T-helper 2 cell (primary cell): Measurements from ENCODE around the gene FRMD4A.
"Not testable (repeated sequence)": the region's sequence is repeated elsewhere in the genome, so short reads cannot be mapped to it uniquely, and the experiment has no call there.

ENCODE experiments used
- DNase-seq, 5 experiments: peaks; one replicate each; pipeline versions ENCODE4 v3.0.0 to v3.0.0-alpha.2; 2012 to 2022

Gene FRMD4A

GRCh38 chr10:13942035-13942434 lies 388.7 kb downstream of the FRMD4A start:
- DNase-seq = no peak

GRCh38 chr10:13939391-13939790 lies 391.3 kb downstream of the FRMD4A start:
- no peak for DNase-seq

- no peak for DNase-seq
Observed at GRCh38 chr10:13938950-13939349, 391.8 kb downstream of the FRMD4A start.

DNA sequence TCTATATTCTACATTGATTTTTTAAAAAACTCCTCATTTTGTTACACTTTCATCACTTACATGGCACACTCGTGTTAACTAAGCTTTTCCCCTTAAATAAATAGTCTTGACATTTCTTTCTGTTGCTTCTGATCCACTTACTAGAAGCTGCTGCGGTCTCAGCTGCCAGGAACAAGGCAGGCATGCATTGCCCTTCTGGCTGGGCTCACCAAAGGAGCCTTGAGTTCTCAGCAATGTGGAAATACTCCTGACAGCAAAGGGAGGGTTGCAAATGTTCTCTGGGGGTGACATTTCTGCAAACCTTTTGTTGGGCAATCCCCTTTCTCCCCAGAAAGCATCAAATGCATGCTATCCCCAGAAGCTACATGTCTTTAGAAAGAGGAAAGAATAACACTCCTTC lies 393.9 kb downstream of the FRMD4A start:
- no peak for DNase-seq

DNA sequence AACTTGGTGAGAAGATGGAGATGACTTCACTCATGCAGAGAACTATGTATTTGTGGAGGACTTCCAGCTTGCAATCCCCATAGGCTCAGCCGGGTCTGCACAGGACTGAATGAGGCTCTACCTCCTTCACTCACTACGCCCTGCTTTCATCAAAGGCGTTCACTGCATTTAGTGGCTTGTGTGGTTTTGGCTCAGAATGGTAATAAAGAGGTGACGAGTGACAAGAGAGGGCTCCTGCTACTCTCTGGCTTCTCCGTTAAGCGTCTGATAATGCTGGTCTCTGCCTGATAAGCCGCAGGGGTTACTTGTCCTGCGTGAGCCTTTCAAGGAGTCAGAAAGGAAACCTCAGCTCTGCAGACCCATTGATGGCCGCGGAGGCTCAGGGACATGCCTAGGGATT lies 400.6 kb downstream of the FRMD4A start:
- DNase-seq = peak in 2 of 5 experiments; percentile 21 to 24

DNA sequence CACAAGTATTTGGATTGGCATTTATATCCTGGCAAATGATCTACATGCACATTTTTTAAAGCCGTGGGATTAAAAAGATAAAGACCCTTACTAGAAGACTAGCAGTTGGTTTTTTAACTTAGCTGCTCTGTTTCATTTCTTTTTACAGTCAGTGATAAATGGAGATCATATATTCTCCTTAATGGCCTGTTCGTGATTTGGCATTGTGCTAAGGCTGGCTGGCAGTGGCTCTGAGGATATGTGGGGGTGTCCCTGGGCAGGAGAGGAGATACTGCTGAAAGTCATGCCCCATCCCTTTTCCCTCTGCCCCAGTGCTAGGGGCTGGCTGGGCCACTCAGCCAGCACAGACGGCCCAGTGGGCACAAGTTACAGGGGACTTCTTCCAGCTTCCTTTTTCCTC lies 402.3 kb downstream of the FRMD4A start:
- DNase-seq = no peak

- no peak for DNase-seq
Observed at GRCh38 chr10:13925971-13926780, 404.5 kb downstream of the FRMD4A start.

GRCh38 chr10:13924040-13924725 lies 406.5 kb downstream of the FRMD4A start:
- no peak for DNase-seq

DNA sequence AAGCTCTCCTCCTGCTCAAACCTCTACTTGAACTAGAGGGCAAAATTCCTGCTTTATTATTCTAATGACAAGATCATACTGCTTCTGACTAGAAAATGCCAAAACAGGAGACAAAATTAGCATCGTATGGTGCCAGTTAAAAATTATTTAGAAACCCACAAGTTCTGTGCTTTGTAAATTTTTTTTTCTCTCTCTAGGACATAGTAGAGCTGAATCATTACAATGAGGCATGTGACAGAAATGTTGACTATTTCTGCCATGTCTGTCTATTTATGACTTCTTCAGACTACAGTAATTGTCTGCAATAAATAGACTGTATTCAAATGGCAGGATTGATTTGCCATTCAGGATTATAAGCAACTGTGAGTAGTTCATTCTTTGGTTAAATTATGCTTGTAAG lies 408.1 kb downstream of the FRMD4A start:
- no peak for DNase-seq

GRCh38 chr10:13921941-13922340 lies 408.8 kb downstream of the FRMD4A start:
- no peak for DNase-seq

GRCh38 chr10:13921131-13921530 lies 409.6 kb downstream of the FRMD4A start:
- DNase-seq = not testable (repeated sequence)

DNA sequence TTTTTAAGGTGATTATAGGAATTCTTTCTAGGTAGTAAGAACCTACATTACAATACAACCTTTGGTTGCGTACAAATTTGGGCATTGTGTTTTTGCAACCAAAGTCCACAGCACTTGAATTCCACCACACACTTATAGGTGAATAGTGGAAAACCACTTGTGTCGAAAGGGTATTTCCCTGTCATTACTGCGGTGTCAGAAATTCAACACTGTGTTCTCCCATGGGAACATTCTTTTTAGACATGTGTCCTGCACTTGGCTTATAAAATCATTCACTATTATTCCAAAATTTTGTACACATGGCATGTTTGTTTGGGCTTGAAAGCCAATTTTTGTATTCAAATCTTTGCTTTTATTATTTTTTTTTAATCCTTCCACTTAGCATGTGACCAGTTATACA lies 410.3 kb downstream of the FRMD4A start:
- DNase-seq = no peak

GRCh38 chr10:13920031-13920430 lies 410.7 kb downstream of the FRMD4A start:
- DNase-seq = no peak

DNA sequence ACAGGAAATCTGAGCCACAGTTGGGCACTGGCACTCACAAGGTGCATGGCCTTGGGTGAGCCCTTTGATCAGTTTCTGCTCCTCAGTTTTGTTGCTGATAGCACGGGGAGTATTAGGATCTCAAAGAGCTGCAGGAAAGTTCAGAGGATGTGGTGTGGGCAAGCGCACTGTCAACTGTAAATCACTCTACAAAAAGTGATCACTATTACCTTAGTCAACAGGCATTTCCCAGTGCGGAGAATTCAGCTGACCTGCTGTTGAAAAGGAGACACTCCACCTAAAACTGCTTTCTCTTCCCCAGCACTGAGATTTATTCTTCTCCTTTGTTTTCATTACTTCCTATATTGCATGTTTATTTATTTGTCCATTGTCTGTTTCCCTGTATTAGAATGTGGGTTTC lies 412.9 kb downstream of the FRMD4A start:
- no peak for DNase-seq

DNA sequence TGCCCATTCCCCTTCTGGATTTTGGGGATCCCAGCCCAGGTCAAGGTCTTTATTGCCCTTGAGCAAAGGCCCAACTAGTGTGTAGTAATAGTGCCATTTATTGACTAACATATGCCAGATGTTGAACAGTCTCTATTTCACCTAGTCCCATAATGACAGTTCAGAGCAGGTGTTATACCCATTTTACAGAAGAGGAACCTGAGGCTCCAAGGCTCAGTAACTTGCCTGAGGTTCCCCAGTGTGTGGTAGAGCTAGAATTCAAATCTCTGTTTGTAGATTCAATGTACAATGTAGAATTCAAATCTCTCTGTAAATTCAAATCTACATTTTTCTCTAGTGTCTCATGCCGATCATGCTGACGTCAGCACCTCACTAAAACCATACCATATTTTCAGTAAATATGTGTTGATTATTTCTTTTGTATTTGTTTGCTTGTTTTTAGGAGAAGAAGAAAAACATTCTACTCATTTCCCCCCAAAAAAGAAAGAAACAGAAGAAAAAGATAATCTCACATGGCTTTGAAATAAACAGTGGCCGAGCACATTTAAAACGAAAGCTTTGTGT lies 414.3 kb downstream of the FRMD4A start:
- DNase-seq = no peak

- no peak for DNase-seq
Observed at GRCh38 chr10:13915710-13916109, 415.0 kb downstream of the FRMD4A start.

DNA sequence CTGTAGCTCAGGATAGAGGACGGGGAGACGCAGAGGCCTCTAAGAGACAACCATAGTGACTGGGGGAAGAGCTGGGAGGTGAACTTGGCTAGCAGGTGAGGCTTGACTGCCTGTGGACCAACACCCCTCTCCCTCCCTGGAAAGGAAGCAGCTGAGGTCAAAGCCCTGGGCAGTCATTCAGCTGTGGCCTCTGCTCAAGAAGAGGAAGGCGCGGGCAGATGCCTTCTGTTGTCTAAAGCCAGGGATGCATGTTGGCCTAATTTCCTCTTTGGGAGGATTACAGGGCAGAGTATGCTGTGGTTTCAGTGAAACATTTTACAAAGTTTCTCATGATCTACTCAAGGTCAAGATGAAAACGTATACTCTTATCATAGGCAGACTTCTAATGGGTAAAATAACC lies 416.8 kb downstream of the FRMD4A start:
- DNase-seq = no peak

GRCh38 chr10:13911821-13912520 lies 418.8 kb downstream of the FRMD4A start:
- no peak for DNase-seq

- DNase-seq = no peak
Observed at GRCh38 chr10:13909516-13910258, 421.0 kb downstream of the FRMD4A start.

GRCh38 chr10:13908475-13908874 lies 422.2 kb downstream of the FRMD4A start:
- no peak for DNase-seq

GRCh38 chr10:13907570-13907969 lies 423.2 kb downstream of the FRMD4A start:
- DNase-seq = no peak

- DNase-seq = no peak
Observed at GRCh38 chr10:13905281-13905680, 425.4 kb downstream of the FRMD4A start.

GRCh38 chr10:13904064-13904463 lies 426.7 kb downstream of the FRMD4A start:
- no peak for DNase-seq
